GM12878 (cell line): ENCODE data around the gene STK32B. TPM values are rescaled to one million over a fixed set of nuclear protein-coding genes. Genes with fewer than 3 reads are reported as not detected.

Experiments
- ATAC-seq: fragments of 200-7000 bp; cut with Tn5 transposase; 3 replicates; pipeline ENCODE4 v1.9.1; 2020; ENCODE audit warnings: mild to moderate bottlenecking, moderate library complexity
- BruUV-seq: library from RNA; stranded (reverse); fragments of 400-500 nt; replicated peaks from 2 replicates; lab custom pipeline; 2021; lab: Mats Ljungman, UMichigan
- CTCF ChIA-PET: fragments of 300-600 bp; sonication (Branson Sonifier 250); formaldehyde crosslinking; extraction: SDS; loops from one replicate; lab custom pipeline; 2021; ENCODE audit warnings: inconsistent platforms; lab: Yijun Ruan, JAX
- POLR2A ChIA-PET: fragments of 350-600 bp; formaldehyde crosslinking; extraction: SDS; loops from one replicate; lab custom pipeline; 2021; ENCODE audit warnings: inconsistent platforms; lab: Charles Lee
- RAD21 ChIA-PET: fragments of 300-600 bp; sonication (Branson Sonifier 250); formaldehyde crosslinking; loops from one replicate; lab custom pipeline; 2023; ENCODE audit warnings: antibody characterized with exemption; ENCODE audit not compliant: unreplicated experiment; lab: Charles Lee
- SMC1A ChIA-PET: fragments of 300-600 bp; sonication (Branson Sonifier 250); formaldehyde crosslinking; loops from one replicate; lab custom pipeline; 2023; ENCODE audit not compliant: unreplicated experiment, uncharacterized antibody; lab: Charles Lee
- DNase-seq: peaks from one replicate; pipeline ENCODE4 v3.0.0-alpha.2; 2011; ENCODE audit warnings: low read depth, low spot score
- FAIRE-seq: peaks from 3 replicates; lab custom pipeline; 2011; peaks lifted over from hg19 to GRCh38; lab: Jason Lieb, UNC
- H2AFZ ChIP-seq: 2 replicates; pipeline ENCODE4 v1.6.0; 2011; ENCODE audit warnings: low read depth, low read length, control low read depth; ENCODE audit not compliant: control insufficient read depth
- H3K27ac ChIP-seq: 2 replicates; pipeline ENCODE4 v1.5.1; 2011; ENCODE audit warnings: control low read depth; ENCODE audit not compliant: control insufficient read depth, insufficient read depth
- H3K27me3 ChIP-seq, 2 experiments: replicated peaks in 1 of 2; 2 replicates each; pipeline versions ENCODE4 v1.6.0 to v1.6.1; 2011; ENCODE audit warnings: low read length in 1 of 2; ENCODE audit not compliant: control insufficient read depth in 2 of 2, insufficient read depth in 2 of 2
- H3K36me3 ChIP-seq, 2 experiments: 2 replicates each; pipeline ENCODE4 v1.5.1; 2011; ENCODE audit warnings: low read length in 1 of 2; ENCODE audit not compliant: control insufficient read depth in 2 of 2, insufficient read depth in 2 of 2
- H3K4me1 ChIP-seq: 2 replicates; pipeline ENCODE4 v1.6.1; 2011; ENCODE audit warnings: mild to moderate bottlenecking, low read length, moderate library complexity, mixed read lengths; ENCODE audit not compliant: control insufficient read depth, insufficient read depth
- H3K4me2 ChIP-seq: 2 replicates; pipeline ENCODE4 v1.6.0; 2011; ENCODE audit warnings: control low read depth; ENCODE audit not compliant: control insufficient read depth, insufficient read depth
- H3K4me3 ChIP-seq: fragments of 200-600 bp; sonication (generic); 2 replicates; pipeline ENCODE4 v1.5.1; 2016
- H3K79me2 ChIP-seq: 2 replicates; pipeline ENCODE4 v1.6.0; 2011; ENCODE audit warnings: low read length; ENCODE audit not compliant: control insufficient read depth, insufficient read depth
- H3K9ac ChIP-seq: 2 replicates; pipeline ENCODE4 v1.8.0; 2011; ENCODE audit warnings: low read length, control low read depth, mixed read lengths; ENCODE audit not compliant: control insufficient read depth, insufficient read depth
- H3K9me3 ChIP-seq: replicated peaks from 3 replicates; pipeline ENCODE4 v1.5.1; 2011; ENCODE audit warnings: mild to moderate bottlenecking, low read length; ENCODE audit not compliant: control insufficient read depth, insufficient read depth
- H4K20me1 ChIP-seq: 2 replicates; pipeline ENCODE4 v1.6.0; 2011; ENCODE audit not compliant: control insufficient read depth, insufficient read depth
- BACH1 ChIP-seq: fragments of 450-650 bp; IDR thresholded peaks from 2 replicates; pipeline ENCODE4 v1.6.1; 2017; ENCODE audit warnings: mild to moderate bottlenecking, borderline replicate concordance
- GATAD2B ChIP-seq: fragments of 450-650 bp; conservative IDR thresholded peaks from 2 replicates; pipeline ENCODE4 v1.6.1; 2017; ENCODE audit warnings: low read depth, mild to moderate bottlenecking, moderate library complexity
- IKZF2 ChIP-seq, 2 experiments: fragments of 450-650 bp; IDR thresholded peaks; 2 replicates each; pipeline ENCODE4 v1.6.1; 2017; ENCODE audit warnings: mild to moderate bottlenecking in 2 of 2, moderate library complexity in 2 of 2
- NR2C2 ChIP-seq: IDR thresholded peaks from 2 replicates; pipeline ENCODE4 v1.6.1; 2011; ENCODE audit warnings: borderline replicate concordance, low read depth; ENCODE audit not compliant: control insufficient read depth, insufficient read length
- POLR2A ChIP-seq: IDR thresholded peaks from 2 replicates; pipeline ENCODE4 v1.6.1; 2011; ENCODE audit warnings: low read depth, mild to moderate bottlenecking, low read length
- POLR2AphosphoS2 ChIP-seq: IDR thresholded peaks from 2 replicates; pipeline ENCODE4 v1.6.1; 2011; ENCODE audit warnings: low read depth, mild to moderate bottlenecking, low read length, improper control_type of control experiment, moderate library complexity
- POU2F2 ChIP-seq: IDR thresholded peaks from 3 replicates; pipeline ENCODE4 v1.6.1; 2011; ENCODE audit warnings: low read depth, mild to moderate bottlenecking, low read length, borderline replicate concordance
- RELA ChIP-seq: fragments of 450-650 bp; IDR thresholded peaks from 2 replicates; pipeline ENCODE4 v1.8.0; 2014; ENCODE audit warnings: borderline replicate concordance; ENCODE audit not compliant: partially characterized antibody
- SUPT20H ChIP-seq: IDR thresholded peaks from 2 replicates; pipeline ENCODE4 v1.6.1; 2011; ENCODE audit warnings: low read depth, mild to moderate bottlenecking, low read length, moderate library complexity, borderline replicate concordance; ENCODE audit not compliant: control insufficient read depth
- TBL1XR1 ChIP-seq: IDR thresholded peaks from 2 replicates; pipeline ENCODE4 v1.6.1; 2012; ENCODE audit warnings: low read depth, low read length, improper control_type of control experiment
- WGBS: methylation state at CpG from one replicate; pipeline ENCODE4 v1.1.6; 2016; ENCODE audit warnings: low lambda C conversion rate; ENCODE audit not compliant: insufficient replicate concordance, insufficient coverage; ENCODE audit errors: missing lambda C conversion rate; 5-methylcytosine and 5-hydroxymethylcytosine counted together
- in situ Hi-C: fragments of 300-500 bp; cut with MboI; formaldehyde crosslinking; loops from 9 replicates; pipeline ENCODE4 v1.14.3; 2018; ENCODE audit warnings: mixed read lengths
- intact Hi-C: fragments of 100-400 bp; cut with micrococcal nuclease; formaldehyde crosslinking; loops from one replicate; pipeline ENCODE4 v1.14.2; 2022; ENCODE audit not compliant: unreplicated experiment
- polyA plus RNA-seq, 11 experiments: library from polyadenylated mRNA; depleted of rRNA in 4 of 11; unstranded in 6 of 11; stranded (reverse) in 5 of 11; fragments of >200 nt; fragmentation: Nextera tagmentation in 4 of 11; fragmentation: Illumina TruSeq in 1 of 11; extraction: Ambion mirVana in 4 of 11; extraction: Trizol in 1 of 11; gene quantifications; 1 replicate in 1 of 11; 2 replicates in 10 of 11; pipeline versions ENCODE4 v1.2.1 to v1.2.3, GENCODE V29; 2011 to 2016; ENCODE audit warnings: inconsistent platforms in 2 of 11, missing spikeins in 2 of 11, low read depth in 1 of 11
- total RNA-seq, 4 experiments: library from RNA; depleted of rRNA in 3 of 4; stranded (reverse); fragments of >200 nt in 3 of 4; fragmentation: Illumina TruSeq in 1 of 4; extraction: Trizol in 1 of 4; gene quantifications; 2 replicates each; pipeline versions ENCODE4 v1.2.1 to v1.2.3, GENCODE V29; 2013 to 2021
- TF ChIP-seq, protein P1 (sequence below): IDR thresholded peaks from 2 replicates; pipeline ENCODE4 v1.6.1; 2012; ENCODE audit warnings: low read length, inconsistent platforms
- TF ChIP-seq, protein P2 (sequence below): fragments of 450-650 bp; IDR thresholded peaks from 2 replicates; pipeline ENCODE4 v1.6.1; 2017; ENCODE audit warnings: borderline replicate concordance
- TF ChIP-seq, protein P3 (sequence below): fragments of 450-650 bp; IDR thresholded peaks from 2 replicates; pipeline ENCODE4 v1.6.1; 2017; ENCODE audit warnings: mild to moderate bottlenecking, moderate library complexity
- TF ChIP-seq, protein P4 (sequence below): IDR thresholded peaks from 2 replicates; pipeline ENCODE4 v1.6.1; 2012; ENCODE audit warnings: low read depth, low read length, improper control_type of control experiment
- TF ChIP-seq, protein P5 (sequence below): fragments of 450-650 bp; IDR thresholded peaks from 2 replicates; pipeline ENCODE4 v1.6.1; 2014; ENCODE audit warnings: mild to moderate bottlenecking

The STK32B gene
- total and polyA plus RNA-seq, 10 of the 15 experiments (the other 5 are each of a cell fraction or from before 2014, with no cell fraction given) = 0.04 to 0.12 (median 0.08) TPM; not detected in 7

DNA sequence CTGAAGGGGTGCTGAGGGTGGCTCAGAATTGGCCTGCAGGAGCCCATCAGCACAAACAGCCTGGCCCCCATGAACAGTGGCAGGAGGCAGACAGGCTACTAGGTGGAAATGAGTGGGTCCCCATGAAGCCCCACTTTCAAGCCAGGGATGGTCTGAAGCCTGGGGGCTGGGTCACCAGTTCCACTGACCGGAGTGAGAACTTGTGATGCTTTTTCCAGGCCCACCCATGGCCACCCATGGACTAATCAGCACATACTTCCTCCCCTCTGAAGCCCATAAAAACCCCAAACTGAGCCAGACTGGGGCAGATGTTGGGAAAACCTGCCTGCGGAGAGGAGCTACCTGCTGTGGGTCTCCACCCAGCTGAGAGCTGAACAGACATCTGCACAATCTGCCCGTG lies 372.9 kb downstream of the STK32B start:
- Histone ChIP-seq H3K4me2 (no peak overlapping the region), H2AFZ (no peak overlapping the region), H3K36me3 (no peaks in the 10 kb centered on the region), H3K27ac (no peak overlapping the region), H3K9me3 (no peaks in the 10 kb centered on the region; the same call in 2 of the 3 replicates), H3K4me1 (no peaks in the 10 kb centered on the region), H4K20me1 (no peaks in the 10 kb centered on the region), H3K27me3 (peaks cover 0 to 2% of the 10 kb centered on the region in 2 experiments; a peak in 1 of 4 replicates), H3K79me2 (no peaks in the 10 kb centered on the region), H3K9ac (no peak overlapping the region), H3K4me3 (no peak overlapping the region)
- RAD21 ChIA-PET = no interaction called here
- FAIRE-seq (no peak), DNase-seq (no peak), ATAC-seq (no peak)
- SMC1A ChIA-PET = no interaction called here
- in situ Hi-C loops (no loop called here), intact Hi-C loops (no loop called here)
- WGBS = 3% methylated on average over 3 of the region's 3 CpGs
- CTCF ChIA-PET = no interaction called here
- no TSS peak for BruUV-seq
- POLR2A ChIA-PET = no interaction called here
- TF ChIP-seq, protein P1, sequence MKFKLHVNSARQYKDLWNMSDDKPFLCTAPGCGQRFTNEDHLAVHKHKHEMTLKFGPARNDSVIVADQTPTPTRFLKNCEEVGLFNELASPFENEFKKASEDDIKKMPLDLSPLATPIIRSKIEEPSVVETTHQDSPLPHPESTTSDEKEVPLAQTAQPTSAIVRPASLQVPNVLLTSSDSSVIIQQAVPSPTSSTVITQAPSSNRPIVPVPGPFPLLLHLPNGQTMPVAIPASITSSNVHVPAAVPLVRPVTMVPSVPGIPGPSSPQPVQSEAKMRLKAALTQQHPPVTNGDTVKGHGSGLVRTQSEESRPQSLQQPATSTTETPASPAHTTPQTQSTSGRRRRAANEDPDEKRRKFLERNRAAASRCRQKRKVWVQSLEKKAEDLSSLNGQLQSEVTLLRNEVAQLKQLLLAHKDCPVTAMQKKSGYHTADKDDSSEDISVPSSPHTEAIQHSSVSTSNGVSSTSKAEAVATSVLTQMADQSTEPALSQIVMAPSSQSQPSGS = no peak
- TF ChIP-seq, protein P2, sequence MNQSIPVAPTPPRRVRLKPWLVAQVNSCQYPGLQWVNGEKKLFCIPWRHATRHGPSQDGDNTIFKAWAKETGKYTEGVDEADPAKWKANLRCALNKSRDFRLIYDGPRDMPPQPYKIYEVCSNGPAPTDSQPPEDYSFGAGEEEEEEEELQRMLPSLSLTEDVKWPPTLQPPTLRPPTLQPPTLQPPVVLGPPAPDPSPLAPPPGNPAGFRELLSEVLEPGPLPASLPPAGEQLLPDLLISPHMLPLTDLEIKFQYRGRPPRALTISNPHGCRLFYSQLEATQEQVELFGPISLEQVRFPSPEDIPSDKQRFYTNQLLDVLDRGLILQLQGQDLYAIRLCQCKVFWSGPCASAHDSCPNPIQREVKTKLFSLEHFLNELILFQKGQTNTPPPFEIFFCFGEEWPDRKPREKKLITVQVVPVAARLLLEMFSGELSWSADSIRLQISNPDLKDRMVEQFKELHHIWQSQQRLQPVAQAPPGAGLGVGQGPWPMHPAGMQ = no peak
- TF ChIP-seq IKZF2 (IDR thresholded peaks at IDR 0.05) = no peak
- TF ChIP-seq, protein P3, sequence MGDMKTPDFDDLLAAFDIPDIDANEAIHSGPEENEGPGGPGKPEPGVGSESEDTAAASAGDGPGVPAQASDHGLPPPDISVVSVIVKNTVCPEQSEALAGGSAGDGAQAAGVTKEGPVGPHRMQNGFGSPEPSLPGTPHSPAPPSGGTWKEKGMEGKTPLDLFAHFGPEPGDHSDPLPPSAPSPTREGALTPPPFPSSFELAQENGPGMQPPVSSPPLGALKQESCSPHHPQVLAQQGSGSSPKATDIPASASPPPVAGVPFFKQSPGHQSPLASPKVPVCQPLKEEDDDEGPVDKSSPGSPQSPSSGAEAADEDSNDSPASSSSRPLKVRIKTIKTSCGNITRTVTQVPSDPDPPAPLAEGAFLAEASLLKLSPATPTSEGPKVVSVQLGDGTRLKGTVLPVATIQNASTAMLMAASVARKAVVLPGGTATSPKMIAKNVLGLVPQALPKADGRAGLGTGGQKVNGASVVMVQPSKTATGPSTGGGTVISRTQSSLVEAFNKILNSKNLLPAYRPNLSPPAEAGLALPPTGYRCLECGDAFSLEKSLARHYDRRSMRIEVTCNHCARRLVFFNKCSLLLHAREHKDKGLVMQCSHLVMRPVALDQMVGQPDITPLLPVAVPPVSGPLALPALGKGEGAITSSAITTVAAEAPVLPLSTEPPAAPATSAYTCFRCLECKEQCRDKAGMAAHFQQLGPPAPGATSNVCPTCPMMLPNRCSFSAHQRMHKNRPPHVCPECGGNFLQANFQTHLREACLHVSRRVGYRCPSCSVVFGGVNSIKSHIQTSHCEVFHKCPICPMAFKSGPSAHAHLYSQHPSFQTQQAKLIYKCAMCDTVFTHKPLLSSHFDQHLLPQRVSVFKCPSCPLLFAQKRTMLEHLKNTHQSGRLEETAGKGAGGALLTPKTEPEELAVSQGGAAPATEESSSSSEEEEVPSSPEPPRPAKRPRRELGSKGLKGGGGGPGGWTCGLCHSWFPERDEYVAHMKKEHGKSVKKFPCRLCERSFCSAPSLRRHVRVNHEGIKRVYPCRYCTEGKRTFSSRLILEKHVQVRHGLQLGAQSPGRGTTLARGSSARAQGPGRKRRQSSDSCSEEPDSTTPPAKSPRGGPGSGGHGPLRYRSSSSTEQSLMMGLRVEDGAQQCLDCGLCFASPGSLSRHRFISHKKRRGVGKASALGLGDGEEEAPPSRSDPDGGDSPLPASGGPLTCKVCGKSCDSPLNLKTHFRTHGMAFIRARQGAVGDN = no peak
- no peak for TF ChIP-seq TBL1XR1
- TF ChIP-seq, protein P4, sequence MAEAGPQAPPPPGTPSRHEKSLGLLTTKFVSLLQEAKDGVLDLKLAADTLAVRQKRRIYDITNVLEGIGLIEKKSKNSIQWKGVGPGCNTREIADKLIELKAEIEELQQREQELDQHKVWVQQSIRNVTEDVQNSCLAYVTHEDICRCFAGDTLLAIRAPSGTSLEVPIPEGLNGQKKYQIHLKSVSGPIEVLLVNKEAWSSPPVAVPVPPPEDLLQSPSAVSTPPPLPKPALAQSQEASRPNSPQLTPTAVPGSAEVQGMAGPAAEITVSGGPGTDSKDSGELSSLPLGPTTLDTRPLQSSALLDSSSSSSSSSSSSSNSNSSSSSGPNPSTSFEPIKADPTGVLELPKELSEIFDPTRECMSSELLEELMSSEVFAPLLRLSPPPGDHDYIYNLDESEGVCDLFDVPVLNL = no peak
- no peak for TF ChIP-seq GATAD2B
- TF ChIP-seq POU2F2 = no peak
- no peak for TF ChIP-seq POLR2A
- no peak for TF ChIP-seq BACH1
- no peak for TF ChIP-seq NR2C2
- TF ChIP-seq, protein P5, sequence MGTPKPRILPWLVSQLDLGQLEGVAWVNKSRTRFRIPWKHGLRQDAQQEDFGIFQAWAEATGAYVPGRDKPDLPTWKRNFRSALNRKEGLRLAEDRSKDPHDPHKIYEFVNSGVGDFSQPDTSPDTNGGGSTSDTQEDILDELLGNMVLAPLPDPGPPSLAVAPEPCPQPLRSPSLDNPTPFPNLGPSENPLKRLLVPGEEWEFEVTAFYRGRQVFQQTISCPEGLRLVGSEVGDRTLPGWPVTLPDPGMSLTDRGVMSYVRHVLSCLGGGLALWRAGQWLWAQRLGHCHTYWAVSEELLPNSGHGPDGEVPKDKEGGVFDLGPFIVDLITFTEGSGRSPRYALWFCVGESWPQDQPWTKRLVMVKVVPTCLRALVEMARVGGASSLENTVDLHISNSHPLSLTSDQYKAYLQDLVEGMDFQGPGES = no peak
- TF ChIP-seq RELA = no peak
- no peak for TF ChIP-seq POLR2AphosphoS2
- no peak for TF ChIP-seq SUPT20H
